SK-N-MC (cell line): ENCODE measurements around the gene CEP55.

Experiments
- DNase-seq: peaks from one replicate; pipeline ENCODE4 v3.0.0-alpha.2; 2011; ENCODE audit warnings: low read depth, low spot score
- H3K27ac ChIP-seq: fragments of 200-600 bp; sonication (generic); 2 replicates; pipeline ENCODE4 v1.5.1; 2016; ENCODE audit warnings: mixed run types
- H3K36me3 ChIP-seq: fragments of 200-600 bp; sonication (generic); 2 replicates; pipeline ENCODE4 v1.6.1; 2017; ENCODE audit warnings: antibody characterized with exemption, low read length, mixed read lengths; ENCODE audit not compliant: insufficient read depth
- H3K4me3 ChIP-seq: fragments of 200-600 bp; sonication (generic); 2 replicates; pipeline ENCODE4 v1.5.1; 2016
- H3K9ac ChIP-seq: fragments of 200-600 bp; sonication (generic); 2 replicates; pipeline ENCODE4 v1.8.0; 2017; ENCODE audit warnings: mixed run types, mixed read lengths; ENCODE audit not compliant: insufficient read length
- H3K9me3 ChIP-seq: fragments of 200-600 bp; sonication (generic); 2 replicates; pipeline ENCODE4 v1.6.1; 2017; ENCODE audit warnings: low read depth, mild to moderate bottlenecking, antibody characterized with exemption, low read length, moderate library complexity, mixed read lengths
- EZH2 ChIP-seq: fragments of 200-600 bp; sonication (generic); IDR thresholded peaks from one replicate; pipeline ENCODE4 v1.6.1; 2017; ENCODE audit warnings: antibody characterized with exemption
- FOXP2 ChIP-seq: optimal IDR thresholded peaks from 2 replicates; pipeline ENCODE3; 2011; ENCODE audit warnings: mild to moderate bottlenecking, moderate library complexity; ENCODE audit not compliant: insufficient read depth; ENCODE audit errors: extremely low read length, control extremely low read depth
- POLR2AphosphoS5 ChIP-seq: IDR thresholded peaks from 2 replicates; pipeline ENCODE4 v1.6.1; 2012; ENCODE audit warnings: mild to moderate bottlenecking, low read depth, low read length, borderline replicate concordance

The CEP55 gene

GRCh38 chr10:93496322-93497041 lies at the start of gene CEP55:
CEP55 (plus strand) TSS chr10:93496612; CDS start chr10:93500052, 3,440 bp downstream.
- TF ChIP-seq POLR2AphosphoS5 (peak; percentile 66; the same call in 1 of the 2 replicates), EZH2 (no peak)
- no peak for DNase-seq
- Histone ChIP-seq H3K27ac (0 out of 2 replicates have a peak within 1 kb of the TSS, but pooled peaks have one; percentile 19), H3K9me3 (no peaks in the 10 kb centered on the region), H3K9ac (peak within 1 kb of the TSS; percentile 78), H3K4me3 (peak within 1 kb of the TSS; percentile 79), H3K36me3 (no peaks in the 10 kb centered on the region)

- no peak for DNase-seq
- Histone ChIP-seq H3K4me3 (no peak overlapping the region), H3K27ac (no peak overlapping the region), H3K36me3 (no peaks in the 10 kb centered on the region), H3K9me3 (no peaks in the 10 kb centered on the region), H3K9ac (no peak overlapping the region)
- TF ChIP-seq EZH2 = no peak
- no peak for TF ChIP-seq FOXP2
- no peak for TF ChIP-seq POLR2AphosphoS5
These were observed 49.4 kb upstream of the CEP55 start for GRCh38 chr10:93447019-93447418.

GRCh38 chr10:93447970-93448369 lies 48.4 kb upstream of the CEP55 start:
- H3K4me3 ChIP-seq = no peak overlapping the region
- H3K27ac ChIP-seq = no peak overlapping the region
- no peaks in the 10 kb centered on the region for H3K36me3 ChIP-seq
- H3K9ac ChIP-seq = no peak overlapping the region
- DNase-seq = no peak
- no peaks in the 10 kb centered on the region for H3K9me3 ChIP-seq
- TF ChIP-seq FOXP2 (no peak), EZH2 (no peak), POLR2AphosphoS5 (no peak)

GRCh38 chr10:93451244-93451947 lies 45.0 kb upstream of the CEP55 start:
- TF ChIP-seq POLR2AphosphoS5 (no peak), EZH2 (no peak), FOXP2 (no peak)
- no peak overlapping the region for H3K4me3 ChIP-seq
- DNase-seq = no peak
- H3K9ac ChIP-seq = no peak overlapping the region
- H3K9me3 ChIP-seq = no peaks in the 10 kb centered on the region
- no peaks in the 10 kb centered on the region for H3K36me3 ChIP-seq
- no peak overlapping the region for H3K27ac ChIP-seq

GRCh38 chr10:93452143-93452542 lies 44.3 kb upstream of the CEP55 start:
- Histone ChIP-seq H3K27ac (no peak overlapping the region), H3K36me3 (no peaks in the 10 kb centered on the region), H3K9ac (no peak overlapping the region), H3K4me3 (no peak overlapping the region), H3K9me3 (no peaks in the 10 kb centered on the region)
- DNase-seq = no peak
- no peak for TF ChIP-seq POLR2AphosphoS5
- TF ChIP-seq FOXP2 = no peak
- TF ChIP-seq EZH2 = no peak

- H3K9ac ChIP-seq = no peak overlapping the region
- no peaks in the 10 kb centered on the region for H3K36me3 ChIP-seq
- no peak overlapping the region for H3K27ac ChIP-seq
- no peak for DNase-seq
- H3K9me3 ChIP-seq = no peaks in the 10 kb centered on the region
- no peak overlapping the region for H3K4me3 ChIP-seq
- no peak for TF ChIP-seq EZH2
These were observed 42.3 kb upstream of the CEP55 start for GRCh38 chr10:93454146-93454545.

- Histone ChIP-seq H3K9ac (no peak overlapping the region), H3K4me3 (no peak overlapping the region), H3K9me3 (no peaks in the 10 kb centered on the region), H3K27ac (no peak overlapping the region), H3K36me3 (no peaks in the 10 kb centered on the region)
- TF ChIP-seq FOXP2 (no peak), EZH2 (no peak), POLR2AphosphoS5 (no peak)
- DNase-seq = no peak
These were observed 41.7 kb upstream of the CEP55 start for GRCh38 chr10:93454736-93455135.

- Histone ChIP-seq H3K4me3 (no peak overlapping the region), H3K9ac (no peak overlapping the region), H3K9me3 (no peaks in the 10 kb centered on the region), H3K36me3 (no peaks in the 10 kb centered on the region), H3K27ac (no peak overlapping the region)
- TF ChIP-seq EZH2 = no peak
- no peak for TF ChIP-seq POLR2AphosphoS5
- TF ChIP-seq FOXP2 = no peak
- DNase-seq = no peak
These were observed 39.9 kb upstream of the CEP55 start for GRCh38 chr10:93456480-93456879.
